ENCODE data around the gene ZNF74.
"Not testable (repeated sequence)": the region's sequence is repeated elsewhere in the genome, so short reads cannot be mapped to it uniquely, and the experiment has no call there.

Gene ZNF74

DNA sequence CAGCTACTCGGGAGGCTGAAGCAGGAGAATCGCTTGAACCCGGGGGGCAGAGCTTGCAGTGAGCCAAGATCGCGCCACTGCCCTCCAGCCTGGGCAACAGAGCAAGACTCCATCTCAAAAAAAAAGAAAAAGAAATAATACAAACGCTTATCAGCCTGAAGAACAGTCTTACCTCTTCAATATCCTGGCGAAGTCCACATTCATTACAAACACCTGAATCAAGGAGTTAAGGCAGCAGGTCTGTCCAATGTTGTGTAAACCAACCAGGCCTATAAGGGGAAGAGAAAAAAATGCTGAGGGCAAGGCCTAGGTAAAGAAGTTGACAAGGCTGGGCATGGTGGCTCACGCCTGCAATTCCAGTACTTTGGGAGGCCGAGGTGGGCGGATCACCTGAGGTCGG, 17.0 kb upstream of the ZNF74 start:
- DNase-seq = not testable (repeated sequence)

DNA sequence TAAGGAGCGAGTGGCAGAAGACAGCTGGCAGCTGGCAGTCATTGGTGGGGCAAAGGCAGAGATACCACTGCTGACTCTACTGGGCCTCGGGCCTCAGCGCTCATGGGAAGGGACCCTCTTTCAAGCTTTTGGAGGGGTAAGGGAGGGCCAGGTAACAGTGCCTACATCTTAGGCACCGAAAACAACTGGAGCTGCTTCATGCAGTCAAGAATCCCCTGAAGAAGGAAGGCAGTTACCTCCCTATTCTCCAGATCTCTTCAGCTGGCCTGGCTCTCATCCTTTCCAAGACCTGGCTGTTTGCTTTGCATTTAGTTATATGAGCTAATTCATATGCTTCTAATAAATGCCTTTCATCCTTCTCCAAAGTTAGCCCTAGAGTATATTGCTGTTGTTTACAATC, 15.8 kb upstream of the ZNF74 start:
- DNase-seq = no peak

- DNase-seq = not testable (repeated sequence)
Measured at GRCh38 chr22:20378684-20379083, 15.3 kb upstream of the ZNF74 start.

GRCh38 chr22:20380486-20380885, 13.5 kb upstream of the ZNF74 start:
- no peak for DNase-seq

DNA sequence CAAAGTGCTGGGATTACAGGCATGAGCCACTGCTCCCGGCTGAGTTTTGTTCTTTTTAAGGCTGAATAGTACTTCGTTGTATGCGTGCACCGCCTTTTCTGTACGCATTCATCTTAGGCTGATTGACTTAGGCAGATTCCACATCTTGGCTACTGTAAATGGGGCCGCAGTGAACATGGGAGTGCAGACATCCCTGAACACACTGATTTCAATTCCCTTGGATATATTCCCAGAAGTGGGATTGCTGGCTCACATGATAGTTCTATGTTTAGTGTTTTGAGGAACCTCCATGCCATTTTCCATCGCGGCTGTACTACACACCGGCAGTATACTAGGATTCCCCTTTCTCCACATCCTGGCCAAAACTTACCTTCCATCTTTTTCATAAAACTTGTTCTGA, 10.4 kb upstream of the ZNF74 start:
- DNase-seq = no peak

- DNase-seq = no peak
Measured at GRCh38 chr22:20384171-20384570, 9.8 kb upstream of the ZNF74 start.

DNA sequence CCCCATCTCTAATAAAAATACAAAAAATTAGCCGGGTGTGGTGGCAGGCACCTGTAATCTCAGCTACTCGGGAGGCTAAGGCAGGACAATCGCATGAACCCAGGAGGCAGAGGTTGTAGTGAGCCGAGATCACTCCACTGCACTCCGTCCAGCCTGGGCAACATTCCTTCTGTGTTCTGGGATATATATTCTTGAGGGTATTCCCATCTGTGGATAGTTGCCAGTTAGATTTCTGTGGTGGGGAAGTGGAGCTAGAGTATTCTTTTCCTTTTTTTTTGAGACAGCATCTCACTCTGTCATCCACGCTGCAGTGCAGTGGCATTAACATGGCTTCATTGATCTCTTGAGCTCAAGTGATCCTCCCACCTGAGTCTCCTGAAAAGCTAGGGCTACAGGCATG, 9.1 kb upstream of the ZNF74 start:
- no peak for DNase-seq

DNA sequence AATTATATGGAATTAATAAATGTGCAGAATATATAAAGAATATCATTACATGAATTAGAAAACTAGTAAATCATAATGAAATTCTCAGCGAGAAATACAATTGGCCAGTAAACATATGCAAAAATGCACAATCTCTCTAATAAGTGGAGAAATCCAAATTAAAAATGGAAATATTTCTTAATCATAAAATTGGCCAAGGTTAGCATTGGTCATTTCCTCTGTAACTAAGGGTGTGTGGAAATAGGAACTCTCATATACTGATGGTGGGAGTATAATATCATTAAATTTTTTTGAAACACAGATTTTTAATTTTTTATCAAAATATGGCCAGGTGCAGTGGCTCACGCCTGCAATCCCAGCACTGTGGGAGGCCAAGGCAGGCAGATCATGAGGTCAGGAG, 7.6 kb upstream of the ZNF74 start:
- no peak for DNase-seq

DNA sequence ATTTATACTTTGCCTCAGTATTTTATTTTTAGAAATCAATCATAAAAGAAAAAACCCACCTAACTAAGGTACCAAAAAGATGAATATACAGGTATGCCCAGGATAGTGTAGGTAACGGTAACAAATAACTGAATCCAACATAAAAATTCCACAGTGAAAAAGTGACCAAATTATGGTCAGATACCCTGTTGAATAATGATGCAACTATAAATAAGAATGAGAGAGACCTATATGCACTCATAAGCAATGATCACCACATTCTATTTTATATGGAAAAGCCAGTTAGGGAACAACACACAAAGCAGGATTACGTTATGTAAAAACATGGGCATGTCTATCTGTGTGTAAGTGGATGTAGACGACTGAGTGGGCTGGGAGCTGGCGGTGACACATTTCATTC, 7.0 kb upstream of the ZNF74 start:
- no peak for DNase-seq

GRCh38 chr22:20388200-20388599, 5.8 kb upstream of the ZNF74 start:
- no peak for DNase-seq

GRCh38 chr22:20389288-20389687, 4.7 kb upstream of the ZNF74 start:
- no peak for DNase-seq

DNA sequence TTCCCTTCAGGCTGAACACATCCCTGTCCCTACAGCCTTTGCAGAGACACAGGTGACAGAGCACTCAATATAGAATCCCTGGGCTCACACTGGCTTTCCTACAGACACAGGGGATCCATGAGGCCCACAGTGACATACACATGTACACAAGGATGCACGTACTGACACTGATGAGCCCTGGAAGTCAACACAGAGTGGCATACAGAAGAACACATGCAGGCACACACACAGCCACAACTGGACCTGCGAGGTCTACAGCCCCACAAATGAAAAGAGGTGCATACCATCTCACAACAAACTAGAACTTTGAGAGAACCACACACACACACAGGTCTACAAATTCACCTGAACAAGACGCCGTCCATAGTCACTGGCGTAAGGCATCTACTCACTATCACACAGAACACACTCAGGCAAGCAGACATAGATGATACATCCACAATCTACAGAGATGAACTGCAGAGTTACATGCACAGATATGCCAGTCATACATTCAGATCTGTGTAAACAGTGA, 3.5 kb upstream of the ZNF74 start:
- no peak for DNase-seq

GRCh38 chr22:20391222-20391621, 2.7 kb upstream of the ZNF74 start:
- no peak for DNase-seq

DNA sequence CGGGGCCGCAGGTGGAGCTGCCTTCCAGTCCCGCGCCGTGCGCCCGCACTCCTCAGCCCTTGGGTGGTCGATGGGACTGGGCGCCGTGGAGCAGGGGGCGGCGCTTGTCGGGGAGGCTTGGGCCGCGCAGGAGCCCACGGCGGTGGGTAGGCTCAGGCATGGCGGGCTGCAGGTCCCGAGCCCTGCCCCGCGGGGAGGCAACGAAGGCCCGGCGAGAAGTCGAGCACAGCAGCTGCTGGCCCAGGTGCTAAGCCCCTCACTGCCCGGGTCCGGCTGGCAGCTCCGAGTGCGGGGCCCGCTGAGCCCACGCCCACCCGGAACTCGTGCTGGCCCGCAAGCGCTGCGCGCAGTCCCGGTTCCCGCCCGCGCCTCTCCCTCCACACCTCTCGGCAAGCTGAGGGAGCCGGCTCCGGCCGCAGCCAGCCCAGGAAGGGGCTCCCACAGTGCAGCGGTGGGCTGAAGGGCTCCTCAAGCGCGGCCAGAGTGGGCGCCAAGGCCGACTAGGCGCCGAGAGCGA, 1.5 kb upstream of the ZNF74 start:
- DNase-seq = not testable (repeated sequence)

DNA sequence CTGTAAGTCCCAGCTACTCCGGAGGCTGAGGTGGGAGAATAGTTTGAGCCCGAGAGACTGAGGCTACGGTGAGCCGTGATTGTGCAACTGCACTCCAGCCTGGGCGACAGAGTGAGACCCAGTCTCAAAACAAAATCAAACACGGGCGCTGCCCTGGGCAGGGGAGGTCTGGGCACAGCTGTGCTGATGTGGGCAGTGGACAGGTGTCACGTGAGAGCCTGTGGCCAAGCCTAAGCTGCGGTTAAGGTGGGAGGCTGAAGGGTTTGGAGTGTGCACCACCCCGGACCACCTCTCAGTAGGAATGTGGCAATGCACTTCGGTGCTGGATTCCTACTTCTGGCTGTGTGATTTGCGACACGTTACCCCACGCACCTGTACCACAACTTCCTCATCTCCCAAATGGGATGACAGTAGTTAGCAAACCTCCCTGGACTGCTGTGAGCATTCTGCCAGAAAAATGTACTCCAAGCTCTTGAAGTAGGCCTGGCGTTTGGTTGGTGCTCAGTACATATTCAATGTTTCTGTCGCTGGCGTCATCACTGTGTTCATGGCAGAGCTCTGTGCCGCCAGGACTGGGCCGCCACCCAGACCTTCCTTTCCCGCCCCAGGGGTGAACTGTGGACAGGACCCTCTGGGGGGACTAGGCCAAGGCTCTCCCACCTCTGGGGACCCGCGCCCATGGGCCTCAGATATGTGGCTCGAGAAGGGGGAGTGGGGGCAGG, 807 bp upstream of the ZNF74 start:
- DNase-seq = no peak

GRCh38 chr22:20395181-20395906, 1.4 kb downstream of the ZNF74 start:
- no peak for DNase-seq

DNA sequence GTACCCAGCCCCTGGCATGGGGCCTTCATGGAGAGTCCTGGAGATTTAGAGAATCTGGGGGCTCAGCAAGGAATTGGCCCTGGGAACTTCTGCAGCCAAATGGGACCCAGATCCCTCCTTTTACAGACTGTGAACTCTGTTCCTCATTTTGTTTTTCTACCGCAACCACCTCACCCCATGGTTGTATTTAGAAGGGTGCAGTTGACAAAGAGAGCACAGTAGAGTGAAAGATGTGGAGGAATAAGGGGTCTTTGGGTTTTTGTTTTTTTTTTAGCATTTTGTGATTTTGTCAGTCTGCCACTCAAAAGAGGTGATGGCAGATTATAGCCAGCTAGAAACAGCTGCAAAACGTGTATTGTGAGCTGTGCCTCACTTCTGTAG, 1.9 kb downstream of the ZNF74 start:
- no peak for DNase-seq

DNA sequence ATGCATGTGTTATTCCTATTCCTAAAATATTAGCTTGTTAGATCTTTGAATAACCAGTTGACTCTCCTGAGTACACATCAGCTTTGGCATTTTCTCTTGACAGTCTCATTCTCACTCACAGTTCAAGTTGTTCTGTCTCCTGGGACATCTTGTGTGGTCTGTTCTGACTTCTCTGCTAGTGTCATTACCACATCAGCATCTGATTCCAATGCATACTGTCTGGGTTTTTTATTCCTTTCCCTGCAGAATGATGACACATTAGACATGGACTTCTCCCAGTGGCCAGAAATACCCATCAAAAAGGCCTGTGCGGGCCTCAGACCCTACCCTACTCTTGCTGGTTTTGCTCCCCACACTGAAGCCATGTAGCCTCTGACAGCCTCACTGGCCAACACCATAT, 2.7 kb downstream of the ZNF74 start:
- DNase-seq = no peak

DNA sequence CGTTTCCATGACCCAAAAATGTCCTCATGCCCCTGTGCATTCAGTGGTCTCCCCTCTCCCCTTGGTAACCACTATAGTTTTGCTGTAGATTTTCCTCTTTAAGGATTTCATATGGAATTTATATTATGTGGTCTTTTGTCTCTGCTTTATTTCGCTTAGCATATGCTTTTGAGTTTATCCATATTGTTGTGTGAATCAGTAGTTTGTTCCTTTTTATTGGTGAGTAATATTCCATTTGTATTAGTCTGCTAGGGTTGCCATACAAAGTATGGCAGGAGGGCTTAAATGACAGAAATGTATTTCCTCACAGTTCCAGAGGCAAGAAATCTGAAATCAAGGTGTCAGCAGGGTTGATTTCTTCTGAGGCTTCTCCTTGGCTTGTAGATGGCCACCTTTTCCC, 3.5 kb downstream of the ZNF74 start:
- DNase-seq = no peak

DNA sequence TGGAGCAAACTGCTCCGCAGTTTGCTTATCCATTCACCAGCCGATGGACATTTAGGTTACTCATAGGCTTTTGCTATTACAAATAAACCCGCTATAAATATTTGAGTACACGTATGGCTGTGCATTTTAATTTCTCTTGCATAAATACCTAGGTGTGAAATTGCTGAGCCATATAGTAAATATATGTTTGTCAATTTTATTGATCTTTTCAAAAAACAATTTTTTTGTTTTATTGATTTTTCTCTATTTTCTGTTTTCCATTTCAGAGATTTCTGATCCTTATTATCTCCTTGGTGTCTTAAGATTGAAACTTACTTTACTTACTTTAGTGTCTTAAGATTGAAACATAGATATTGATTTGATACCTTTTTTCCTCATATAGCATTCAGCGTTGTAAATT, 4.5 kb downstream of the ZNF74 start:
- DNase-seq = no peak

GRCh38 chr22:20399866-20400605, 6.1 kb downstream of the ZNF74 start:
- no peak for DNase-seq

- DNase-seq = no peak
Measured at GRCh38 chr22:20400606-20401375, 6.8 kb downstream of the ZNF74 start.

Data from activated T-cell treated with anti-CD3 and anti-CD28 coated beads, Interleukin-2, amount 50 U/mL, for 48 hours (primary cell).